ENCODE data around the gene ATE1.
"Not testable (repeated sequence)": the region's sequence is repeated elsewhere in the genome, so short reads cannot be mapped to it uniquely, and the experiment has no call there.

ATE1 gene

GRCh38 chr10:121833387-121833786 lies 94.4 kb downstream of the ATE1 start:
- TF ChIP-seq POLR2A (IDR thresholded peaks at IDR 0.05; ENCODE audit: extremely low read depth, insufficient read length) (no peak), MAX (IDR thresholded peaks at IDR 0.05; ENCODE audit: low read depth, low read length) (no peak)
- H3K4me3 ChIP-seq (ENCODE audit: low read depth, low read length): no peak overlapping the region
- no peak for DNase-seq (ENCODE audit: low read depth)

GRCh38 chr10:121832647-121833046 lies 95.2 kb downstream of the ATE1 start:
- no peak overlapping the region for H3K4me3 ChIP-seq (ENCODE audit: low read depth, low read length)
- TF ChIP-seq MAX (IDR thresholded peaks at IDR 0.05; ENCODE audit: low read depth, low read length): no peak
- no peak for TF ChIP-seq POLR2A (IDR thresholded peaks at IDR 0.05; ENCODE audit: extremely low read depth, insufficient read length)
- TF ChIP-seq MYC (IDR thresholded peaks at IDR 0.05; ENCODE audit: low read depth, low read length): no peak
- TF ChIP-seq CTCF (IDR thresholded peaks at IDR 0.05; ENCODE audit: low read depth, low read length): no peak
- DNase-seq (ENCODE audit: low read depth): no peak

GRCh38 chr10:121831777-121832176 lies 96.1 kb downstream of the ATE1 start:
- no peak overlapping the region for H3K4me3 ChIP-seq (ENCODE audit: low read depth, low read length)
- no peak for DNase-seq (ENCODE audit: low read depth)
- TF ChIP-seq MAX (IDR thresholded peaks at IDR 0.05; ENCODE audit: low read depth, low read length) (no peak), MYC (IDR thresholded peaks at IDR 0.05; ENCODE audit: low read depth, low read length) (no peak), POLR2A (IDR thresholded peaks at IDR 0.05; ENCODE audit: extremely low read depth, insufficient read length) (no peak), CTCF (IDR thresholded peaks at IDR 0.05; ENCODE audit: low read depth, low read length) (no peak)

- DNase-seq (ENCODE audit: low read depth): no peak
- no peak overlapping the region for H3K4me3 ChIP-seq (ENCODE audit: low read depth, low read length)
- TF ChIP-seq MYC (IDR thresholded peaks at IDR 0.05; ENCODE audit: low read depth, low read length): no peak
- TF ChIP-seq POLR2A (IDR thresholded peaks at IDR 0.05; ENCODE audit: extremely low read depth, insufficient read length): no peak
- TF ChIP-seq MAX (IDR thresholded peaks at IDR 0.05; ENCODE audit: low read depth, low read length): no peak
- no peak for TF ChIP-seq CTCF (IDR thresholded peaks at IDR 0.05; ENCODE audit: low read depth, low read length)
Measured at GRCh38 chr10:121831237-121831636, 96.6 kb downstream of the ATE1 start.

- TF ChIP-seq MAX (IDR thresholded peaks at IDR 0.05; ENCODE audit: low read depth, low read length) (no peak), MYC (IDR thresholded peaks at IDR 0.05; ENCODE audit: low read depth, low read length) (no peak), POLR2A (IDR thresholded peaks at IDR 0.05; ENCODE audit: extremely low read depth, insufficient read length) (no peak), CTCF (IDR thresholded peaks at IDR 0.05; ENCODE audit: low read depth, low read length) (no peak)
- H3K4me3 ChIP-seq (ENCODE audit: low read depth, low read length): no peak overlapping the region
- DNase-seq (ENCODE audit: low read depth): no peak
Measured at GRCh38 chr10:121830101-121830500, 97.7 kb downstream of the ATE1 start.

- TF ChIP-seq POLR2A (IDR thresholded peaks at IDR 0.05; ENCODE audit: extremely low read depth, insufficient read length) (no peak), MAX (IDR thresholded peaks at IDR 0.05; ENCODE audit: low read depth, low read length) (no peak), MYC (IDR thresholded peaks at IDR 0.05; ENCODE audit: low read depth, low read length) (no peak), CTCF (IDR thresholded peaks at IDR 0.05; ENCODE audit: low read depth, low read length) (no peak)
- DNase-seq (ENCODE audit: low read depth): no peak
Measured at GRCh38 chr10:121828045-121828444, 99.8 kb downstream of the ATE1 start.

GRCh38 chr10:121826773-121827172 lies 101.1 kb downstream of the ATE1 start:
- H3K4me3 ChIP-seq (ENCODE audit: low read depth, low read length); DNase-seq (ENCODE audit: low read depth): not testable (repeated sequence)

More at GRCh38 chr10:121828045-121828444, 99.8 kb downstream of the ATE1 start:
- no peak overlapping the region for H3K4me3 ChIP-seq (ENCODE audit: low read depth, low read length)
